Panc1 (cell line): ENCODE data around the gene CYP4F22. TPM values are rescaled to one million over a fixed set of nuclear protein-coding genes. Genes with fewer than 3 reads are reported as not detected.

ENCODE experiments used
- ATAC-seq: fragments of 200-7000 bp; cut with Tn5 transposase; 2 replicates; pipeline ENCODE4 v1.9.1; 2020; ENCODE audit warnings: mild to moderate bottlenecking, moderate library complexity
- BruUV-seq: library from RNA; stranded (reverse); fragments of 400-500 nt; replicated peaks from 2 replicates; lab custom pipeline; 2021; lab: Mats Ljungman, UMichigan
- CTCF ChIA-PET: fragments of 300-600 bp; sonication (Branson Sonifier 250); formaldehyde crosslinking; loops from one replicate; lab custom pipeline; 2022; ENCODE audit warnings: antibody characterized with exemption; lab: Charles Lee
- POLR2A ChIA-PET: fragments of 300-600 bp; sonication (Branson Sonifier 250); formaldehyde crosslinking; loops from one replicate; lab custom pipeline; 2022; ENCODE audit warnings: antibody characterized with exemption; lab: Charles Lee
- DNase-seq: peaks from one replicate; pipeline ENCODE4 v3.0.0-alpha.2; 2010; ENCODE audit warnings: low read depth, low spot score
- H3K27ac ChIP-seq: 2 replicates; pipeline ENCODE4 v1.5.1; 2011; ENCODE audit warnings: mild to moderate bottlenecking, low read length, inconsistent platforms
- H3K27me3 ChIP-seq: fragments of 200-500 bp; sonication (Bioruptor generic); 2 replicates; pipeline ENCODE4 v1.6.0; 2014; ENCODE audit warnings: low read length, inconsistent platforms; ENCODE audit not compliant: control insufficient read depth, insufficient read depth
- H3K36me3 ChIP-seq: fragments of 200-500 bp; sonication (Bioruptor generic); 2 replicates; pipeline ENCODE4 v1.5.1; 2014; ENCODE audit warnings: inconsistent platforms, mild to moderate bottlenecking, low read length, moderate library complexity; ENCODE audit not compliant: control insufficient read depth, insufficient read depth
- H3K4me1 ChIP-seq: 2 replicates; pipeline ENCODE4 v1.5.1; 2011; ENCODE audit warnings: inconsistent platforms, mild to moderate bottlenecking, low read length, moderate library complexity; ENCODE audit not compliant: control insufficient read depth, insufficient read depth
- H3K4me3 ChIP-seq, 2 experiments: 2 replicates each; pipeline ENCODE4 v1.5.1; 2011 to 2012; ENCODE audit warnings: low read depth in 2 of 2, low read length in 2 of 2, mild to moderate bottlenecking in 2 of 2, inconsistent platforms in 1 of 2, moderate library complexity in 1 of 2
- H3K9me3 ChIP-seq: fragments of 200-500 bp; sonication (Bioruptor generic); 2 replicates; pipeline ENCODE4 v1.5.1; 2014; ENCODE audit warnings: low read depth, mild to moderate bottlenecking, inconsistent platforms, low read length, moderate library complexity; ENCODE audit not compliant: control insufficient read depth, insufficient read depth
- CTCF ChIP-seq: fragments of 450-650 bp; IDR thresholded peaks from 2 replicates; pipeline ENCODE4 v1.5.1; 2017; ENCODE audit warnings: mild to moderate bottlenecking
- POLR2AphosphoS5 ChIP-seq: IDR thresholded peaks from 2 replicates; pipeline ENCODE4 v1.6.1; 2012; ENCODE audit warnings: mild to moderate bottlenecking, low read depth, low read length, moderate library complexity
- REST ChIP-seq, 2 experiments: IDR thresholded peaks; 2 replicates each; pipeline ENCODE4 v1.6.1; 2011 to 2012; ENCODE audit warnings: low read depth in 2 of 2, control low read depth in 1 of 2, low read length in 1 of 2, mild to moderate bottlenecking in 1 of 2, moderate library complexity in 1 of 2; ENCODE audit not compliant: insufficient read depth in 1 of 2
- SIN3A ChIP-seq: IDR thresholded peaks from 2 replicates; pipeline ENCODE4 v1.6.1; 2012; ENCODE audit warnings: low read depth, mild to moderate bottlenecking, low read length, moderate library complexity, borderline replicate concordance; ENCODE audit not compliant: insufficient read depth
- TCF7L2 ChIP-seq: IDR thresholded peaks from 2 replicates; pipeline ENCODE4 v1.6.1; 2011; ENCODE audit warnings: mild to moderate bottlenecking, low read depth, low read length, inconsistent platforms
- in situ Hi-C: cut with HindIII; loops from 2 replicates; pipeline ENCODE4 v1.10.0; 2016; ENCODE audit warnings: low sequenced_read_pairs, low pct_unique_long_range_greater_than_20kb
- intact Hi-C: fragments of 100-400 bp; cut with micrococcal nuclease; formaldehyde crosslinking; loops from one replicate; pipeline ENCODE4 v1.10.0; 2022; ENCODE audit not compliant: unreplicated experiment
- total RNA-seq: library from RNA; stranded (reverse); gene quantifications from one replicate; pipeline ENCODE4 v1.2.1, GENCODE V29; 2021; ENCODE audit not compliant: unreplicated experiment

The CYP4F22 gene
- total RNA-seq, 1 experiment from 2014 or later, result 0.21 TPM

GRCh38 chr19:15595069-15595468 lies 86.7 kb downstream of the CYP4F22 start:
- ChIA-PET CTCF (no interaction called here), POLR2A (no interaction called here)
- ATAC-seq, result no peak
- in situ Hi-C loops, result no loop called here
- no peaks in the 10 kb centered on the region for H3K4me1 ChIP-seq
- DNase-seq, result no peak
- intact Hi-C loops, result no loop called here
- H3K27me3 ChIP-seq, result no peaks in the 10 kb centered on the region; the same call in 1 of the 2 replicates
- H3K9me3 ChIP-seq, result no peaks in the 10 kb centered on the region
- no TSS peak for BruUV-seq
- no peaks in the 10 kb centered on the region for H3K36me3 ChIP-seq
- TF ChIP-seq REST (IDR thresholded peaks at IDR 0.05; ENCODE audit: insufficient read depth in 1 of 2, low read depth in 2 of 2, low read length in 1 of 2) (no peak), TCF7L2 (no peak), POLR2AphosphoS5 (no peak), SIN3A (no peak), CTCF (no peak)
- no peak overlapping the region for H3K27ac ChIP-seq
- no peak overlapping the region for H3K4me3 ChIP-seq

Other genes starting within 250 kb of the CYP4F22 start
- gene BRD4, start 176.0 kb upstream of the CYP4F22 start, total RNA-seq, result 102 TPM
- 50.8 TPM for gene AKAP8, start 128.7 kb upstream of the CYP4F22 start, total RNA-seq
- gene AKAP8L, start 89.5 kb upstream of the CYP4F22 start, total RNA-seq, result 65.5 TPM
- 41.9 TPM for gene WIZ, start 58.6 kb upstream of the CYP4F22 start, total RNA-seq
- 0.10 TPM for gene RASAL3, start 44.0 kb upstream of the CYP4F22 start, total RNA-seq
- gene PGLYRP2, start 29.0 kb upstream of the CYP4F22 start, total RNA-seq, result not detected
- gene CYP4F8, start 106.7 kb downstream of the CYP4F22 start, total RNA-seq, result not detected
- 0.10 TPM for gene CYP4F3, start 132.4 kb downstream of the CYP4F22 start, total RNA-seq
- 1.7 TPM for gene CYP4F12, start 164.6 kb downstream of the CYP4F22 start, total RNA-seq
- gene OR10H2, start 219.5 kb downstream of the CYP4F22 start, total RNA-seq, result not detected
- not detected for gene OR10H3, start 229.5 kb downstream of the CYP4F22 start, total RNA-seq